Neural cell (in vitro differentiated cells): Measurements from ENCODE around the gene DYRK2.

Experiments used
- CTCF ChIP-seq: fragments of 450-650 bp; IDR thresholded peaks from 2 replicates; pipeline ENCODE4 v1.5.1; 2014; ENCODE audit warnings: antibody characterized with exemption, mild to moderate bottlenecking, moderate library complexity; ENCODE audit not compliant: poor library complexity, severe bottlenecking
- EP300 ChIP-seq: fragments of 450-650 bp; conservative IDR thresholded peaks from 2 replicates; pipeline ENCODE4 v1.6.1; 2014; ENCODE audit warnings: antibody characterized with exemption, mild to moderate bottlenecking, moderate library complexity; ENCODE audit not compliant: poor library complexity, severe bottlenecking
- EZH2 ChIP-seq: fragments of 200-600, 300-800 bp; shearing (Covaris generic), sonication (generic); IDR thresholded peaks from 2 replicates; pipeline ENCODE4 v1.6.1; 2014; ENCODE audit warnings: antibody characterized with exemption, low read length, borderline replicate concordance, mild to moderate bottlenecking; ENCODE audit not compliant: insufficient read depth, poor library complexity, severe bottlenecking
- POLR2AphosphoS5 ChIP-seq: IDR thresholded peaks from 2 replicates; pipeline ENCODE4 v1.6.1; 2012
- RAD21 ChIP-seq: fragments of 450-650 bp; conservative IDR thresholded peaks from 2 replicates; pipeline ENCODE4 v1.6.1; 2014; ENCODE audit warnings: antibody characterized with exemption, mild to moderate bottlenecking, moderate library complexity
- SMC3 ChIP-seq: fragments of 450-650 bp; conservative IDR thresholded peaks from 2 replicates; pipeline ENCODE4 v1.6.1; 2014; ENCODE audit warnings: antibody characterized with exemption, mild to moderate bottlenecking, moderate library complexity; ENCODE audit not compliant: poor library complexity

GRCh38 chr12:67617629-67618028, 30.9 kb upstream of the DYRK2 start:
- TF ChIP-seq CTCF = no peak
- no peak for TF ChIP-seq RAD21
- TF ChIP-seq EZH2 = no peak
- no peak for TF ChIP-seq POLR2AphosphoS5
- TF ChIP-seq EP300 = no peak
- no peak for TF ChIP-seq SMC3
